Caco-2 (cell line): ENCODE results near the gene ADGRL3. TPM values are rescaled to one million over a fixed set of nuclear protein-coding genes. Genes with fewer than 3 reads are reported as not detected.

Experiments used
- BruUV-seq: library from RNA; stranded (reverse); fragments of 400-500 nt; replicated peaks from 2 replicates; lab custom pipeline; 2021; lab: Mats Ljungman, UMichigan
- CTCF ChIA-PET: fragments of 300-600 bp; sonication (Branson Sonifier 250); formaldehyde crosslinking; loops from one replicate; lab custom pipeline; 2022; ENCODE audit warnings: antibody characterized with exemption; lab: Charles Lee
- POLR2A ChIA-PET: fragments of 300-600 bp; sonication (Branson Sonifier 250); formaldehyde crosslinking; loops from one replicate; lab custom pipeline; 2022; ENCODE audit warnings: antibody characterized with exemption; lab: Charles Lee
- DNase-seq, 2 experiments: peaks; one replicate each; pipeline versions ENCODE4 v3.0.0 to v3.0.0-alpha.2; 2020 to 2022
- H3K27me3 ChIP-seq: replicated peaks from 2 replicates; pipeline ENCODE4 v1.6.0; 2011; ENCODE audit warnings: low read length; ENCODE audit not compliant: control insufficient read depth, insufficient read depth
- H3K36me3 ChIP-seq: 2 replicates; pipeline ENCODE4 v1.5.1; 2011; ENCODE audit warnings: low read length; ENCODE audit not compliant: control insufficient read depth, insufficient read depth
- H3K4me1 ChIP-seq: fragments of 250-450 bp; sonication (Bioruptor Pico); 2 replicates; pipeline ENCODE4 v1.5.1; 2020; ENCODE audit warnings: mild to moderate bottlenecking
- H3K4me3 ChIP-seq: 2 replicates; pipeline ENCODE4 v1.5.1; 2011; ENCODE audit warnings: low read depth, mild to moderate bottlenecking, control low read depth, low read length
- H3K9me3 ChIP-seq: fragments of 250-450 bp; sonication (Bioruptor Pico); 2 replicates; pipeline ENCODE4 v1.5.1; 2020; ENCODE audit warnings: mild to moderate bottlenecking, moderate library complexity
- H3K27ac Mint-ChIP-seq: one replicate; pipeline ENCODE4 v1.8.0; 2022; ENCODE audit warnings: mixed read lengths; ENCODE audit not compliant: unreplicated experiment
- H3K27me3 Mint-ChIP-seq: one replicate; pipeline ENCODE4 v1.8.0; 2022; ENCODE audit warnings: mixed read lengths; ENCODE audit not compliant: insufficient read depth, unreplicated experiment
- H3K36me3 Mint-ChIP-seq: one replicate; pipeline ENCODE4 v1.8.0; 2022; ENCODE audit warnings: mild to moderate bottlenecking, mixed read lengths; ENCODE audit not compliant: insufficient read depth, unreplicated experiment
- H3K4me1 Mint-ChIP-seq: one replicate; pipeline ENCODE4 v1.8.0; 2022; ENCODE audit warnings: low read depth, mixed read lengths; ENCODE audit not compliant: unreplicated experiment
- H3K4me3 Mint-ChIP-seq: one replicate; pipeline ENCODE4 v1.8.0; 2022; ENCODE audit warnings: mild to moderate bottlenecking, moderate library complexity, mixed read lengths; ENCODE audit not compliant: unreplicated experiment
- H3K9me3 Mint-ChIP-seq: one replicate; pipeline ENCODE4 v1.8.0; 2022; ENCODE audit warnings: mixed read lengths; ENCODE audit not compliant: unreplicated experiment
- CTCF ChIP-seq, 2 experiments: fragments of 200-600 bp in 1 of 2; IDR thresholded peaks; 1 replicate in 1 of 2; 2 replicates in 1 of 2; pipeline versions ENCODE4 v1.5.1 to v1.8.0; 2011 to 2022; ENCODE audit warnings: antibody characterized with exemption in 1 of 2, control low read depth in 1 of 2, inconsistent platforms in 1 of 2, low read depth in 1 of 2, low read length in 1 of 2, mild to moderate bottlenecking in 1 of 2, moderate library complexity in 1 of 2; ENCODE audit not compliant: insufficient read depth in 1 of 2, severe bottlenecking in 1 of 2, unreplicated experiment in 1 of 2
- intact Hi-C: fragments of 100-400 bp; cut with micrococcal nuclease; formaldehyde crosslinking; loops from one replicate; pipeline ENCODE4 v1.10.0; 2022; ENCODE audit not compliant: unreplicated experiment
- total RNA-seq: library from RNA; stranded (reverse); gene quantifications from 2 replicates; pipeline ENCODE4 v1.2.3, GENCODE V29; 2022

Gene ADGRL3
- total RNA-seq, 1 experiment from 2014 or later, result 1.5 TPM

- Histone ChIP-seq H3K4me3 (no peak overlapping the region), H3K36me3 (no peaks in the 10 kb centered on the region), H3K9me3 (no peaks in the 10 kb centered on the region), H3K4me1 (peaks cover 17% of the 10 kb centered on the region), H3K27me3 (no peaks in the 10 kb centered on the region)
- ChIA-PET CTCF (no interaction called here), POLR2A (no interaction called here)
- TF ChIP-seq CTCF (IDR thresholded peaks at IDR 0.05; ENCODE audit: insufficient read depth in 1 of 2, low read depth in 1 of 2, low read length in 1 of 2, severe bottlenecking in 1 of 2, unreplicated experiment in 1 of 2), result no peak
- intact Hi-C loops, result no loop called here
- Mint-ChIP-seq H3K36me3 (no peaks in the 10 kb centered on the region), H3K4me3 (no peak overlapping the region), H3K4me1 (peaks cover 5% of the 10 kb centered on the region), H3K27ac (no peak overlapping the region), H3K27me3 (no peaks in the 10 kb centered on the region), H3K9me3 (no peaks in the 10 kb centered on the region)
- no peak for DNase-seq
- BruUV-seq, result no TSS peak
These were observed 22.8 kb upstream of the ADGRL3 start for GRCh38 chr4:61177367-61177766.

- no peak for TF ChIP-seq CTCF (IDR thresholded peaks at IDR 0.05; ENCODE audit: insufficient read depth in 1 of 2, low read depth in 1 of 2, low read length in 1 of 2, severe bottlenecking in 1 of 2, unreplicated experiment in 1 of 2)
- POLR2A ChIA-PET, result interaction anchor here (0.5 kb wide), 1 partner anchor 277 kb away, joined by 3 read pairs; no protein-coding TSS in a partner anchor
- no TSS peak for BruUV-seq
These were observed 19.7 kb upstream of the ADGRL3 start for GRCh38 chr4:61180405-61180804.

GRCh38 chr4:61182915-61183314, 17.2 kb upstream of the ADGRL3 start:
- BruUV-seq, result no TSS peak
- H3K4me1 Mint-ChIP-seq, result peaks cover 5% of the 10 kb centered on the region
- H3K4me3 ChIP-seq, result no peak overlapping the region
- peaks cover 10% of the 10 kb centered on the region for H3K9me3 Mint-ChIP-seq
- no peak overlapping the region for H3K4me3 Mint-ChIP-seq
- H3K36me3 ChIP-seq, result no peaks in the 10 kb centered on the region
- peaks cover 12% of the 10 kb centered on the region for H3K9me3 ChIP-seq
- no peaks in the 10 kb centered on the region for H3K36me3 Mint-ChIP-seq
- H3K27me3 ChIP-seq, result no peaks in the 10 kb centered on the region
- peaks cover 17% of the 10 kb centered on the region for H3K4me1 ChIP-seq
- ChIA-PET CTCF (no interaction called here), POLR2A (no interaction called here)
- H3K27ac Mint-ChIP-seq, result no peak overlapping the region
- no peak for DNase-seq
- no peaks in the 10 kb centered on the region for H3K27me3 Mint-ChIP-seq
- intact Hi-C loops, result no loop called here
- no peak for TF ChIP-seq CTCF (IDR thresholded peaks at IDR 0.05; ENCODE audit: insufficient read depth in 1 of 2, low read depth in 1 of 2, low read length in 1 of 2, severe bottlenecking in 1 of 2, unreplicated experiment in 1 of 2)

More at GRCh38 chr4:61180405-61180804, 19.7 kb upstream of the ADGRL3 start:
- no peak overlapping the region for H3K27ac Mint-ChIP-seq
- peaks cover 10% of the 10 kb centered on the region for H3K9me3 Mint-ChIP-seq
- Histone ChIP-seq H3K4me3 (no peak overlapping the region), H3K36me3 (no peaks in the 10 kb centered on the region), H3K27me3 (no peaks in the 10 kb centered on the region), H3K9me3 (peaks cover 6% of the 10 kb centered on the region; the same call in 1 of the 2 replicates), H3K4me1 (peaks cover 17% of the 10 kb centered on the region)
- no peak for DNase-seq
- no peaks in the 10 kb centered on the region for H3K36me3 Mint-ChIP-seq
- no peak overlapping the region for H3K4me3 Mint-ChIP-seq
- intact Hi-C loops, result no loop called here
- no peaks in the 10 kb centered on the region for H3K27me3 Mint-ChIP-seq
- H3K4me1 Mint-ChIP-seq, result peaks cover 5% of the 10 kb centered on the region
- CTCF ChIA-PET, result no interaction called here
